Muscle of back (tissue), 13 donors: ENCODE data around the gene DUOX2. TPM values are rescaled to one million over a fixed set of nuclear protein-coding genes. Genes with fewer than 3 reads are reported as not detected.

Source experiments
- DNase-seq, 3 donors: peaks; one replicate each; pipeline versions ENCODE4 v3.0.0 to v3.0.0-alpha.2; 2013
- long read RNA-seq, 9 donors: transcript quantifications; one replicate each; lab custom pipeline, GENCODE V29; 2026
- polyA plus RNA-seq, 10 donors: library from polyadenylated mRNA; unstranded; fragments of 120-200 nt; gene quantifications; one replicate each; pipeline ENCODE4 v1.2.1, GENCODE V29; 2013; ENCODE audit not compliant: insufficient read length in 10 of 10

The DUOX2 gene
- under 1 TPM in 5 of 10 donors, not detected in 5; 0.03 to 0.42 (median 0.19) TPM for polyA plus RNA-seq
- long read RNA-seq, donor 1: 0 reads
- long read RNA-seq, donor 2: 0 reads
- long read RNA-seq, donor 3: 0 reads
- long read RNA-seq, donor 4: 0 reads
- long read RNA-seq, donor 5: 0 reads
- long read RNA-seq, donor 6: 0 reads
- long read RNA-seq, donor 7: 0 reads
- long read RNA-seq, donor 8: 0 reads
- long read RNA-seq, donor 9: 0 reads

GRCh38 chr15:45114076-45114750 lies at the start of gene DUOX2, which contains the start of gene DUOXA2:
TSS of gene DUOX2 (minus strand) at chr15:45114172. CDS start at chr15:45113411, 761 bp downstream.
TSS of gene DUOXA2 (plus strand) at chr15:45114326. CDS start at chr15:45114606, 280 bp downstream.
- DNase-seq: peak in 1 of 3 donors; percentile 33

- no peak for DNase-seq
These were observed 49.5 kb upstream of the DUOX2 start for GRCh38 chr15:45163508-45163856.

GRCh38 chr15:45162771-45163507 lies 49.0 kb upstream of the DUOX2 start:
- DNase-seq: peak; percentile 67 to 86 (median 73)

- DNase-seq: no peak
These were observed 47.7 kb upstream of the DUOX2 start for GRCh38 chr15:45161666-45162065.

- DNase-seq: peak in 2 of 3 donors; percentile 24 to 40
These were observed 44.0 kb upstream of the DUOX2 start for GRCh38 chr15:45157974-45158373.

GRCh38 chr15:45156744-45157455 lies 42.9 kb upstream of the DUOX2 start:
- peak in 1 of 3 donors; percentile 42 for DNase-seq

GRCh38 chr15:45155739-45156138 lies 41.8 kb upstream of the DUOX2 start:
- no peak for DNase-seq

- no peak for DNase-seq
These were observed 38.2 kb upstream of the DUOX2 start for GRCh38 chr15:45151998-45152828.

GRCh38 chr15:45150997-45151396 lies 37.0 kb upstream of the DUOX2 start:
- no peak for DNase-seq

- DNase-seq: no peak
These were observed 36.5 kb upstream of the DUOX2 start for GRCh38 chr15:45150481-45150880.

GRCh38 chr15:45149060-45149459 lies 35.1 kb upstream of the DUOX2 start:
- DNase-seq: no peak

GRCh38 chr15:45148076-45149059 lies 34.4 kb upstream of the DUOX2 start:
- DNase-seq: no peak

GRCh38 chr15:45147606-45148005 lies 33.6 kb upstream of the DUOX2 start:
- DNase-seq: no peak

GRCh38 chr15:45146405-45146804 lies 32.4 kb upstream of the DUOX2 start:
- DNase-seq: no peak

GRCh38 chr15:45144775-45145174 lies 30.8 kb upstream of the DUOX2 start:
- DNase-seq: no peak

GRCh38 chr15:45143946-45144345 lies 30.0 kb upstream of the DUOX2 start:
- no peak for DNase-seq

- no peak for DNase-seq
These were observed 29.1 kb upstream of the DUOX2 start for GRCh38 chr15:45143056-45143455.

- no peak for DNase-seq
These were observed 27.4 kb upstream of the DUOX2 start for GRCh38 chr15:45141386-45141785.

GRCh38 chr15:45140557-45141250 lies 26.7 kb upstream of the DUOX2 start:
- DNase-seq: no peak
